Kidney capillary endothelial cell (primary cell): ENCODE results near the gene IFNA6.

Source experiments
- DNase-seq: peaks from one replicate; pipeline ENCODE4 v3.0.0-alpha.2; 2018; ENCODE audit warnings: low spot score

IFNA6 gene

GRCh38 chr9:21331676-21332402 is 18.8 kb downstream of the IFNA6 start:
- no peak for DNase-seq

- DNase-seq, result peak; percentile 42
Observed at GRCh38 chr9:21326526-21327139, 24.1 kb downstream of the IFNA6 start.

- no peak for DNase-seq
Observed at GRCh38 chr9:21324047-21324446, 26.6 kb downstream of the IFNA6 start.

- DNase-seq, result no peak
Observed at GRCh38 chr9:21322911-21323461, 27.7 kb downstream of the IFNA6 start.

GRCh38 chr9:21320465-21320864 is 30.2 kb downstream of the IFNA6 start:
- peak; percentile 38 for DNase-seq

GRCh38 chr9:21317956-21318923 is 32.4 kb downstream of the IFNA6 start:
- DNase-seq, result peak; percentile 57

GRCh38 chr9:21316860-21317259 is 33.8 kb downstream of the IFNA6 start:
- DNase-seq, result no peak

- DNase-seq, result no peak
Observed at GRCh38 chr9:21316032-21316842, 34.5 kb downstream of the IFNA6 start.

- no peak for DNase-seq
Observed at GRCh38 chr9:21314152-21314551, 36.5 kb downstream of the IFNA6 start.

GRCh38 chr9:21311889-21312288 is 38.8 kb downstream of the IFNA6 start:
- DNase-seq, result no peak

GRCh38 chr9:21305213-21305612 is 45.5 kb downstream of the IFNA6 start, which contains the start of gene IFNA5:
Gene IFNA5, minus strand, starts transcription at chr9:21305313. Its CDS starts 57 bp downstream, at chr9:21305256.
- DNase-seq, result no peak
